Ascending aorta (tissue), 2 donors: ENCODE data around the gene NSG1. TPM values are rescaled to one million over a fixed set of nuclear protein-coding genes. Genes with fewer than 3 reads are reported as not detected.

Source experiments
- DNase-seq, 2 donors: peaks; one replicate each; pipeline ENCODE4 v3.0.0-alpha.2; 2019; ENCODE audit warnings: low spot score in 2 of 2
- H3K27ac ChIP-seq, 2 donors: fragments of 200-600 bp; sonication (generic); one replicate each; pipeline ENCODE4 v1.5.1; 2016 to 2017; ENCODE audit warnings: mild to moderate bottlenecking in 1 of 2
- H3K27me3 ChIP-seq: fragments of 200-600 bp; sonication (generic); one replicate; pipeline ENCODE4 v1.5.1; 2017
- H3K36me3 ChIP-seq, 2 donors: fragments of 200-600 bp; sonication (generic); one replicate each; pipeline ENCODE4 v1.5.1; 2016
- H3K4me1 ChIP-seq, 2 donors: fragments of 200-600 bp; sonication (generic); one replicate each; pipeline ENCODE4 v1.5.1; 2016 to 2017; ENCODE audit warnings: mild to moderate bottlenecking in 1 of 2
- H3K4me3 ChIP-seq, 2 donors: fragments of 200-600 bp; sonication (generic); one replicate each; pipeline ENCODE4 v1.5.1; 2016 to 2017; ENCODE audit warnings: mild to moderate bottlenecking in 1 of 2
- H3K9me3 ChIP-seq, 2 donors: fragments of 200-600 bp; sonication (generic); one replicate each; pipeline ENCODE4 v1.5.1; 2016
- intact Hi-C: fragments of 100-400 bp; cut with DNase I; formaldehyde crosslinking; loops from one replicate; pipeline ENCODE4 v1.15.1; 2023
- total RNA-seq: library from RNA; depleted of rRNA; stranded (reverse); fragments of >200 nt; gene quantifications from one replicate; pipeline ENCODE4 v1.1.0, GENCODE V29; 2016
- TF ChIP-seq, protein P1 (sequence below), 3 experiments: fragments of 200-600 bp in 2 of 3; fragments of 450-650 bp in 1 of 3; sonication (generic) in 2 of 3; IDR thresholded peaks; one replicate each; pipeline ENCODE4 v1.5.1; 2016 to 2019; ENCODE audit warnings: antibody characterized with exemption in 3 of 3, mild to moderate bottlenecking in 1 of 3, moderate library complexity in 1 of 3

Gene NSG1
- total RNA-seq, 1 donor from 2014 or later = not detected

DNA sequence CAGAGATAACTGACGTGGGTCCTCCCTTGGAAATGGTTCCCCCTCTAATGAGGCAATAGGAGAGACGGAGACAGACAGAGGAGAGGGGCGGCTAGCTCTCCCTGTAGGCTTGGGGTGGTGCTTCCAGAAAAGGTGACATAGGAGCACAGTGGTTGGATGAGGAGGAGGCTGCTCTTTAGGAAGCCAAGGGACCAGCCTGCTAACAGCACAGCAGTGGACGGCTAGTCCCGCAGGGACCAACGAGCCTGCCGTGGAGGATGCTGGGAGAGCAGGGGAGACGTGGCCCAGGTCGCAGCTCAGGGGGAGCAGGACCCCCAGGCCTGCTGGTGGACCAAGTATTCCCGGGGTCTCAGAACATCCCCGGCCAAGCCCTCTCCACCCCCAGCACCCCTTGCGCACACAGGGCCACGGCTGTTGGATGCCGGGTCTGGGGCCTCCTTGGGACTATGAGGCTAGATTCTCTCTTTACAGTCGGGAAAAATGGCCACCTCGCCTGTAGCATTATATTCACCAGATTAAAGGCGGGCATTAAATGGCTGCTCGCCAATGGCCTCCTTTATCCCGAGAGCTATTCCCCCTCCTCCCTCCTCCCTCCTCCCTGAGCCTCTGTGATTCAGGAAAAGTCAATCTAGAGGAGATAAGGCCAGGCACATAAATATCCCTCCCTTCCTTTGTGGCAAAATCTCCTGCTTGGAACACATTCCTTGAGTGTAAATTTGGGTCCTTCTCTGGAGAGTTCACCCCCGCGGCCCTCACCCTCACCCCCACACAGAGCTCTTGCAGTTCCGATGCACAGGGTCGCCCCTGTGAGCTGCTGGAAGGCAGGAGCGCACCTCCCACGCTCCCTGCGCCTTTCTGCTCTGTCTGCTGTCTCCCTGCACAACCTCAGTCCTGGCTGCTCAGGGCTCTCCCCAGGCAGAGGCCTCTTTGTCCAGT lies 30.5 kb upstream of the NSG1 start:
- no peak overlapping the region for H3K4me3 ChIP-seq
- H3K9me3 ChIP-seq = no peaks in the 10 kb centered on the region
- H3K4me1 ChIP-seq = no peaks in the 10 kb centered on the region
- TF ChIP-seq, protein P1, sequence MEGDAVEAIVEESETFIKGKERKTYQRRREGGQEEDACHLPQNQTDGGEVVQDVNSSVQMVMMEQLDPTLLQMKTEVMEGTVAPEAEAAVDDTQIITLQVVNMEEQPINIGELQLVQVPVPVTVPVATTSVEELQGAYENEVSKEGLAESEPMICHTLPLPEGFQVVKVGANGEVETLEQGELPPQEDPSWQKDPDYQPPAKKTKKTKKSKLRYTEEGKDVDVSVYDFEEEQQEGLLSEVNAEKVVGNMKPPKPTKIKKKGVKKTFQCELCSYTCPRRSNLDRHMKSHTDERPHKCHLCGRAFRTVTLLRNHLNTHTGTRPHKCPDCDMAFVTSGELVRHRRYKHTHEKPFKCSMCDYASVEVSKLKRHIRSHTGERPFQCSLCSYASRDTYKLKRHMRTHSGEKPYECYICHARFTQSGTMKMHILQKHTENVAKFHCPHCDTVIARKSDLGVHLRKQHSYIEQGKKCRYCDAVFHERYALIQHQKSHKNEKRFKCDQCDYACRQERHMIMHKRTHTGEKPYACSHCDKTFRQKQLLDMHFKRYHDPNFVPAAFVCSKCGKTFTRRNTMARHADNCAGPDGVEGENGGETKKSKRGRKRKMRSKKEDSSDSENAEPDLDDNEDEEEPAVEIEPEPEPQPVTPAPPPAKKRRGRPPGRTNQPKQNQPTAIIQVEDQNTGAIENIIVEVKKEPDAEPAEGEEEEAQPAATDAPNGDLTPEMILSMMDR (IDR thresholded peaks at IDR 0.05) = no peak
- H3K27ac ChIP-seq = no peak overlapping the region
- no peaks in the 10 kb centered on the region for H3K36me3 ChIP-seq
- DNase-seq = no peak
- no peaks in the 10 kb centered on the region for H3K27me3 ChIP-seq
- intact Hi-C loops = no loop called here

DNA sequence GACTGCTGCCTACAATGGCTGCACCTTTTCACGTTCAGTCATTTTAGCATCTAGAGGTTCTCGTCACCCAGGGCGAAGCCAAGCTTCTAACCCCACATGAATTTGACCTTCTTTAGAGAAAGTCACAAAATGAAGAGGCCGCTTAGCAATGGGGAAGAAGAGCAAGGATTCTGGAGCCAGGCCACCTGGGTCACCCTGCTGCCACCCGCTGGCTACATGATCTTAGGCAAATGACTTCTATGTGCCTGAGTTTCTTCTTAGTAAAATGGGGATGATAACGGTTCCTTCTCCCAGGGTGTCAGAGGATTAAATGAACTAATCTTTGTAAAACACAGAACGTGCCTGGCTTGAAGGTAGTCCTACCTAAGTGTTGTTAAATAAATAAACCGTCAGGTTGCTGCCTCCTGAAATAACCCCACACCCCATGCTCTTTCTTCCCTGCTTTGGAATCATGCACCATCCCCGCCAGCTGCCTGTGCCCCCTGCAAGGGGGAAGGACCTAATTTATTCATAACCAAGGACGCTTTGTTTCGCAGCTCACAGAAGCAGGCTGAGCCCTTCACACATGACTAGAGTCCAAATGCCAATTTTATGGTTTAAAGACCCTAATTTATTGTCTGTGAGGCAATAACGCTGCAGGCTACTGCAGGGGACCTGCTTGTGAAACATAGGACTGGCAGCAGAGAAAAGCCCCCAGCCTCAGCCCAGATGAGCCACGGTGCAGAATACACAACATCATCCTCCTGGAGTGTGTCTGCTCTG lies 28.6 kb upstream of the NSG1 start:
- TF ChIP-seq, protein P1 (IDR thresholded peaks at IDR 0.05) = no peak
- no peak for DNase-seq
- Histone ChIP-seq H3K36me3 (no peaks in the 10 kb centered on the region), H3K4me1 (no peaks in the 10 kb centered on the region), H3K9me3 (no peaks in the 10 kb centered on the region), H3K27me3 (no peaks in the 10 kb centered on the region), H3K27ac (no peak overlapping the region), H3K4me3 (no peak overlapping the region)
- intact Hi-C loops = no loop called here

DNA sequence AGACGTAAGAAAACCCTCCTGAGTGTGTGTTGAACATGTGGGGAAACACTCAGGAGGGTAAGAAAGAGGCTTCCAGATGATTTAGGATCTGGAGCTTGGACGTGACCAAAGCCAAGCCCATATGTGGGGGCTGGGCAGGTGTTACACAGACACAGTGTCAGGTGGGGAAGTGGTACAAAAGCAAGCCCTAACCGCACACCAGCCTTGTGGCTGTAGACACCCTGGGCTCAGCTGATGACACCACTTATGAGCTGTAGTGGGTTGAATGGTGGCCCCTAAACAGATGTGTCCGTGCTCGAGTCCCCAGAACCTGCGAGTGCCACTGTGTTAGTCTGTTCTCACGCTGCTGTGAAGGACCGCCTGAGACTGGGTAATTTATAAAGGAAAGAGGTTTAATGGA lies 25.0 kb upstream of the NSG1 start:
- no peaks in the 10 kb centered on the region for H3K27me3 ChIP-seq
- DNase-seq = no peak
- TF ChIP-seq, protein P1 (IDR thresholded peaks at IDR 0.05) = no peak
- H3K4me1 ChIP-seq = no peaks in the 10 kb centered on the region
- no peak overlapping the region for H3K27ac ChIP-seq
- no peaks in the 10 kb centered on the region for H3K9me3 ChIP-seq
- intact Hi-C loops = no loop called here
- no peak overlapping the region for H3K4me3 ChIP-seq
- H3K36me3 ChIP-seq = no peaks in the 10 kb centered on the region

DNA sequence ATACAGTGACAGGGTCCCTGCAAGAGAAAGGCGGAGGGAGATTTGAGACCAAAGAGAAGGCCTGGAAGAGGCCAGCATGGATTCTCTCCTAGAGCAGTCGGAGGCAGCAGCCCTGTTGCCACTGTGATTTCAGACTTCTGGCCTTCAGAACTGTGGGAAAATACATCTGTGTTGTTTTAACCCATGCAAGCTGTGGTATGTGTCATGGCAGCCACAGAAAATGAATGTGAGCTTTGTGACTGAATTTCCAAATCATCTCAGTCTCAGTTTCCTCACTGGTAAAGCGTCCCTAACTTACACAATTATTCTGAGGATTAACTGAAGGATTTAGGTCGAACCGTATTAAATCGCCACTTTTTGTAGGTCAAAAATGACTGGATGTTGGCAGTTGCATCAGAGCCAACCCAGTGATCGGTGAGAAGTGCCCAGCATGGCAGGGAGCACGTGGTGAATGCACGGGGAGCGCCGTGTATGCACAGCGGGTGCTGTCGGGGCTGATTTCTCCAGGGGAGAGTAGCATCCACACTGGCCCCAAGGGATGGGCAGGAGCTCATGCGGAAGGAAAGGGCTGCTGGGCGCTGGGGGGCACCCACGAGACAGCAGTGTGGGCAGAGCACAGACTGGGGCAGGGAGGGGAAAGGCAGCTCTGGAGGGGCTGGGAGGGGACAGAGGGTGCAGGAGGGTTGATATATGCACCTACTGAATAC lies 23.8 kb upstream of the NSG1 start:
- TF ChIP-seq, protein P1 (IDR thresholded peaks at IDR 0.05) = no peak
- DNase-seq = no peak
- Histone ChIP-seq H3K9me3 (no peaks in the 10 kb centered on the region), H3K4me3 (no peak overlapping the region), H3K36me3 (no peaks in the 10 kb centered on the region), H3K4me1 (no peaks in the 10 kb centered on the region), H3K27ac (no peak overlapping the region), H3K27me3 (no peaks in the 10 kb centered on the region)
- intact Hi-C loops = no loop called here

DNA sequence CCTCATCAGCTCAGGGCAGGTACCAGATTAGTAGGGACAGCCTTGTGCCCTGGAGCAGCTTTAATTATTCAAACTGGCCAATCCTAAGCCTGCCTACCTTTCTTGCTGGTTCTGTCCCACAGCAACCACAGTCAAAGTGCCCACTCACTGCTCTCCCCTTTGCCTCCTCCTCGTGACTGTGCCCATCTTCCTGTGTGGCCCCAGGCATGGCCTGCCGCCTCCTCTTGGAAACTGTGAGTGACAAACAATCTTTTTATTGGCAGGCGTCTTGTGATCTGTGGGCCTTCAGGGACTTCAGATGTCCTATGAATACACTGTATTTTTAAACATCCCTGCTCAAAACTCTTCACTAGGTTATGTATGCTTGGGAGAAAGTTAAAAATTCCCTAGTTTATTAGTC lies 22.8 kb upstream of the NSG1 start:
- Histone ChIP-seq H3K36me3 (no peaks in the 10 kb centered on the region), H3K9me3 (no peaks in the 10 kb centered on the region), H3K27ac (no peak overlapping the region), H3K4me1 (no peaks in the 10 kb centered on the region), H3K4me3 (no peak overlapping the region), H3K27me3 (no peaks in the 10 kb centered on the region)
- intact Hi-C loops = no loop called here
- TF ChIP-seq, protein P1 (IDR thresholded peaks at IDR 0.05) = no peak
- no peak for DNase-seq
